ENCODE measurements around the gene ZBTB40. TPM values are rescaled to one million over a fixed set of nuclear protein-coding genes. Genes with fewer than 3 reads are reported as not detected.
A peak's percentile ranks its signal among the peaks of the same experiment; 100 is the strongest.

The ZBTB40 gene
- total RNA-seq, 1 donor from 2014 or later = 15.0 TPM

DNA sequence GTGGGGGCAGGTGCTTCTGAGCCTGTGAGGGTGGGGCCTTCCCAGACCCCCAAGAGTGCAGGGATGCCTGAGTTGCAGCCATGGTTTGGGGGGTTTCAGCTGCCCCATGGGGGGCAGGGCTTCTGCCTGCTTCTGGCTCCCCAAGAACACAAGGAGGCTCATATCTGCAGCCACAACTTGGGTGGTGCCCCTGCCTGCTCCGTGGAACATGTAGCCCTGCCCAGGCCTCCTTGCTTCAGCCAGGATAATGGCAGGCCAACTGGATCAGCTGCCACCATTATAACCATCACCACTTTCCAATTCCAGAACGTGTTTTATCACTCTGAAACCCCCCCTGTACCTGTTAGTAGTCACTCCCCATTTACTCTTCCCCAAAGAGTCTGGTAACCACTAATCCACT lies 14.0 kb downstream of the ZBTB40 start:
- DNase-seq (ENCODE audit: low read depth) = no peak

DNA sequence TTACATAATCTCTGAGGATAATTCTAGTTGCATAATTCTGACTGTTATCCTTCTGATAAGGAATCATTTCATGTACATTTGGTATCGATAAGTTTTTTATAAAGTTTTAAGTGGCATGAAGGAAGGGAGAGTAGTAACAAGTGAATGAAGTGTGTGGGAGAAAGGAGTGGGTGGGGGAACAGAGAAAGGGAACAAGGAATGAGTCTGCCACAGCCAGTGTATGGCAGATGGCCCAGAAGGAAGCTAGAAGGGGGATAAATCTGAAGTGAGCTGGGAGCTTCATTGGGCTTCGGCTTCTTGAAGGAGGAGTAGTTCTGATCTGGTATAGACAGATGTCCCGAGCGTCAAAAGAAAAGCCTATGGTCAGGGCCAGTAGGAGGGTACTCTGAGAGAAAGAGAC lies 18.6 kb downstream of the ZBTB40 start:
- DNase-seq (ENCODE audit: low read depth) = no peak

DNA sequence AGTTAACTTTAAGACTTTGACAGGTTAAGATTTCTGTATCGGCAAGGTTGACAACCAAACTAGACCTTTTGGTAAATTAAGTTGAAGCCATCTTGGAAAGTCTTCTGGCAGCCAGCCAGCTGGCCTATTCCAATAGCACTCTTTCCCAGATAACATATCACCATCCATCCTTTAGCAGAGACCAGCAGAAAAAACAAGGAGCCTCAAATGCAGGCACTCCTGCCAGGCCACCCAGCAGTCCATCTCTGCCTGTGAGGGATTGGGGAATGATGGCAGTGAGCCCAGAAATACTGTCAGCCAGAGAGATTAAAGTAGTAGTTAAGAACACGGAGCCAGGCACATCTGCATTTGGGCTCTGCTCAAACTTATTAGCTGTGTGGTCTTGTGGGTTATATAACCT lies 19.4 kb downstream of the ZBTB40 start:
- DNase-seq (ENCODE audit: low read depth) = no peak

- no peak for DNase-seq (ENCODE audit: low read depth)
These were observed 20.0 kb downstream of the ZBTB40 start for GRCh38 chr1:22471610-22472009.

- no peak for DNase-seq (ENCODE audit: low read depth)
These were observed 20.9 kb downstream of the ZBTB40 start for GRCh38 chr1:22472596-22472995.

DNA sequence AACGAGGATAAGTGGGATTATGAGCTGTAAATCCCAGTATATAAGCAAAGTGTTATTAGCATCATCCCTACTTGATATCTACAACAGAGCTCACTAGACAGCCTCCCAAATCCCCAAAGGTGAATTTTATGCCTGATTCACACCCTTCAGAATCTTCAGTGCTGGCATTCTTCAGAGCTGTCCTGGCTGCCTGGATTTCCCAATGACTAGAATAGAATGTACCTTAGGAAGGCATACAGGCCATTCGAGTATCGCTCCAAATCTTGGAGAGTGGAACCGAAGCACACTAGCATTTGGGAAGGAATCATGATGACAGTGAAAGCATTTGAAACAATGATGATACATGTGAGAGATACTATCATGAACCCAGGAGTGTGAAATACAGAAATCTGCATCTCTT lies 22.3 kb downstream of the ZBTB40 start:
- no peak for DNase-seq (ENCODE audit: low read depth)

GRCh38 chr1:22476566-22476965 lies 24.9 kb downstream of the ZBTB40 start:
- no peak for DNase-seq (ENCODE audit: low read depth)

DNA sequence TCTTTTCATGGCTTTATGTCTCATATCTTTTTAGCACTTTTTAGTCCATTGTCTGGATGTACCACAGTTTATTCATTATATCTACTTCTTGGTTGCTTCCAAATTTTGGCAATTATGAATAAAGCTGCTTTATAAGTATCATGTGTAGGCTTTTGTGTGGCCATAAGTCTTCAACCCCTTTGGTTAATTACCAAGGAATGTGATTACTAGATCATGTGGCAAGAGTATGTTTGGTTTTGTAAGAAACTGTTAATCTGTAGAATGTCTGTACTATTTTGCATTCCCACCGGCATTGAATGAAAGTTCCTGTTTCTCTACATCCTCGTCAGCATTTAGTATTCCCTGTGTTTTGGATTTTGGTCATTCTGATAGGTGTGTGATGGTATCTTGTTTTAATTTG lies 31.5 kb downstream of the ZBTB40 start:
- DNase-seq (ENCODE audit: low read depth) = no peak

- no peak for DNase-seq (ENCODE audit: low read depth)
These were observed 33.2 kb downstream of the ZBTB40 start for GRCh38 chr1:22484706-22485345.

GRCh38 chr1:22485431-22485830 lies 33.8 kb downstream of the ZBTB40 start:
- DNase-seq (ENCODE audit: low read depth) = no peak

GRCh38 chr1:22487781-22488180 lies 36.1 kb downstream of the ZBTB40 start:
- DNase-seq (ENCODE audit: low read depth) = no peak

GRCh38 chr1:22488319-22488718 lies 36.7 kb downstream of the ZBTB40 start:
- no peak for DNase-seq (ENCODE audit: low read depth)

DNA sequence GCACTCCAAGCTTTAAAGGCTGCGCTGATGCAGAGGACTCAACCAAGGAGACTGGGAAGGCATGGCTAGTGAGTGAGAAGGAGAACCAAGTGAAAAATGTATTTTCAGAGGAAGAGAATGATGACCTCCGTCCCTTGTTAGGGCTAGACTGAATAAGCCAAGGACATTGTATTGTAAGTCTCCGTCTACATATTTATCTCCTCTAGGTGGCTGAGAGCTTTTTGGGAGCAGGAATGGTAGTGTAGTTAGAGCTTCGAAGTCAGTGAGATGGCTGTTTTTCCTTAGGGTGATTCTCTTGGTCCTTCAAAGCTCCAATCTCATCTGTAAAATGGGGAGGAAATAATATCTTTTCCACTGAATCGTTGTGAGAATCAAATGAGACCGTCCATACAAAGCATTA lies 37.6 kb downstream of the ZBTB40 start:
- no peak for DNase-seq (ENCODE audit: low read depth)

GRCh38 chr1:22489823-22490222 lies 38.2 kb downstream of the ZBTB40 start:
- no peak for DNase-seq (ENCODE audit: low read depth)

GRCh38 chr1:22490309-22490708 lies 38.7 kb downstream of the ZBTB40 start:
- no peak for DNase-seq (ENCODE audit: low read depth)

DNA sequence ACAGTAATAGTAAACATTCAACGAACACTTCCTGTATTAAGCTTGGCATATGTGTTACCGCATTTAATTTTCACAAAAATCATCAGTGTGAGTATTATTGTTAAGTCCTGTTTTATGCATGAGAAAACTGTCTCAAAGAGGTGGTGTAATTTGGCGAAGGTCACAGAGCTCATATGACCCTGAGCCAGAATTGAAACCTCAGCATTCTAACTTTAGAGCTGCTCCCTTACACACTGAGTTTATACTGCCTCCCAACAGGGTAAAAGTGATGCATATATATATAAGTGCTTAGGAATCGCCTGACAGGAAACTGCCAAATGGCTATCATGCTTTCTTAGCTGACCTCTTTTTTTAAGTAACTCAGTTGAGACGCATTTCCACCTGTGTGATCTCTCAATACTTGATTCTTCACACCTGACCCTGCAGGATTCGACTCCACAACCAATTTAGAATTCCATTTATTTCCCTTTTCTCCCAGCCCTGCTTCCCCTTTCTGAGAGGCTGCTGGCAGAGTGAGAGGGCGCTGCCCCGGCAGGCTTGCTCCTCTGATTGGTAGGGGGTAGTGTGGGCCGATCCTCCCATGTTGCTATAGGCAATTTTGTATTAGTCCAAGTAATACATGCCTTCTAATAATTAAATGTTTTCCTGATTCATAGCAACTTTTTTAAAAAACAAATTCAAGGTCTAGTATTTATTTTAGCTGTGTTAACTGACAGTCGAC lies 40.5 kb downstream of the ZBTB40 start:
- DNase-seq (ENCODE audit: low read depth) = no peak

GRCh38 chr1:22494144-22494543 lies 42.5 kb downstream of the ZBTB40 start:
- no peak for DNase-seq (ENCODE audit: low read depth)

DNA sequence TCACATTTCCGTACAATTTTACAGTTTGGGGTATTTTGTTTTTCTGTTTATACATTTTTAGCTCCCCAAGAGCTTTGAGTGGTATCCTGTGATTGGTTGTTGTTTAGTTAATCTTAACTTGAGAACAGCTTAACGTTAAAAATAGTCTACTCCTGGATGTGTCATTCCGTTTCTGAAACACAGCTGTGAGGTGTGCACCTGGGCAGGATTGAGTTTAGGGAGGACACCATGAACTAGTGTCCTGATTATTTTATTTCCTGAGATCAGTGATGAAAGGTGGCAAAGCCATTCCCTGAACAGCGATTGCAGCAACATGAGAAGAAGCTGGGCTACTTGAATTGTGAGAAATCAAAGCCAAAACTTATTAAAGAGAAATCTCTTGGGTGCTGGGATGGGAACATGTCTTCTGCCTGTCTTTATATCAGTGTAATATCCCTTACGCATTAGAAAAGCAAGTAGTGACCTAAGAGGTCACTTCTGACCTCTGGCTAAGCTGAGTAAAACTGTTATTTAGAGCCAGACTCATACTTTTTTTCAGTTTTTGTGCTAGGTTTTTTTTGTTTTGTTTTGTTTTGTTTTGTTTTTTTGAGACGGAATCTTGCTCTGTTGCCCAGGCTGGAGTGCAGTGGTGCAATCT lies 43.4 kb downstream of the ZBTB40 start:
- DNase-seq (ENCODE audit: low read depth) = no peak

GRCh38 chr1:22496536-22497160 lies 45.0 kb downstream of the ZBTB40 start:
- no peak for DNase-seq (ENCODE audit: low read depth)

DNA sequence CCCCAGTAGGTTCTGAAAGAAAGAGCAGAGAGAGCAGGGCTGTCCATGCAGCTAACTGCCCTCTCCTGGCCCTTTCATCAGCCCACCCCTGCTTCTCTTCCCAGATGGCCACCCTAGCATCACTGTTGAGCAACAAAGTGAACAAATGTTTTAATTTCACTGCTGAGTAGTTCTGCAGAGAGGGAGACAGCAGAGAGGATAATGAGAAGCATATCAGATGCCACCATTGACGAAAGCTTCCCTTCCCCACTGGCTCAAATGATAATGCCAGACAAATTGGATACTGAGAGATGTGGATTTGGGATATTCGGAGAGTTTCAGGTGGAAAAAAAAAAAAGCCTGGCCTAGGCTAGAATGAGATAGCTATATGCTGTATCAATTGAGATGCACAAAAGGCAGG lies 46.8 kb downstream of the ZBTB40 start:
- no peak for DNase-seq (ENCODE audit: low read depth)

DNA sequence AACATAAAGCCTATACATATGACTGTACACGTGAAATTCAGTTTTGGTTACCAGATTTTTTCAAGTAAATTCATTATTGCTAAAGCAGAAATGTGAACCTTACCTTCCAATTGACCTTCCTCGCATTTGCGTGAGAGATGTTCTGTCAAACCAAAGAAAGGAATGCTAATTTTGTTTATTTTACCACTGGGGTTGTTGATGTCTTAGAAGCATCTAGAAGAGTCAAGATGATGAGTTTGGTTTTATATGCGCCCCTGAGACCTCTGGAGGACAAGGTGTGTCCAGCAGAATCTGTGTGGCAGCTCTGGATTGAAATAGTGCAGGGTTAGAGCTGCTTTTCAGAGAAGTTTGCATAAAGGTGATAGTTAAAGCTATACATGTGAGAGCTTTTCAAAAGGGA lies 48.4 kb downstream of the ZBTB40 start:
- DNase-seq (ENCODE audit: low read depth) = peak; percentile 2

DNA sequence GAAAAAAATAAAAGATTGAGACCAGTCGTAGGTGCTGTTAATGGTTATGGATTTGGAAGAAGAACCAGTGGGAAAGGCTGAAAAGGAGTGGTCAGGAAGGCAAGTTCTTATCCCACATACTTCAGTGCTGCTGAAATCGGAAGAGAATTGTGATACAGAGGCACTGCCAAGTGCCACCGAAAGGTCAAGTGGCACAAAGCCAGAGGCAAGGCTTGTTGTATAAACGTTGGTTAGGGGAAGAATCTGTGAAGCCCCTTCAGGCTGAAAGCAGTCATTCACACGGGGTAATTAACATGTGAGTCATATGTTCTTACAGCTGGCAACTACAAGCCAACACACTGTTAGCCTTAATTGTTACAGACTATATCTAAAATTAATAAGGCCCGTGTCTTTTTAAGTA lies 48.8 kb downstream of the ZBTB40 start:
- peak; percentile 96 for DNase-seq (ENCODE audit: low read depth)

DNA sequence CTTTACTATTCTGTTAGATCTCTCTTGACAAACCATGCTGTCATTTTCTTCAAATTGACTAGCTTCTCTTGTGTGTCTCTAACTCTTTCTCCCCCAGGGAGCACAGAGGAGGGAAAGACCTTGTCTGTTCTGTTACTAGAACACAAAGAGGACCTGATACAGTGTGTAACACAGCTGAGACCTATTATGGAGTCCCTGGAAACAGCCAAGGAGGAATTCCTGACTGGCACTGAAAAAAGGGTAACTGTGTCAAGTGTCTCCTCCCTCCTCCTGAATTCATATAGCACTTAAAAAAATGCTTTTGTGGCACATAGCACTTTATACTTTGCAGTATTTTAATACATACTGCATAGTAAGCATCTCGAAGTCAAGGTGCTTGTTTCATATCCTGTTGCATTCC lies 50.6 kb downstream of the ZBTB40 start:
- DNase-seq (ENCODE audit: low read depth) = no peak
